Tongue (tissue), 2 donors: Measurements from ENCODE around the gene MARK3. TPM values are rescaled to one million over a fixed set of nuclear protein-coding genes. Genes with fewer than 3 reads are reported as not detected.

ENCODE experiments used
- DNase-seq: peaks from one replicate; pipeline ENCODE4 v3.0.0-alpha.2; 2015
- total RNA-seq: library from RNA; depleted of rRNA; stranded (reverse); fragments of >200 nt; gene quantifications from one replicate; pipeline ENCODE4 v1.2.3, GENCODE V29; 2014

The MARK3 gene
- total RNA-seq, 1 donor from 2014 or later: 77.9 TPM

GRCh38 chr14:103367995-103368394 lies 17.2 kb upstream of the MARK3 start:
- DNase-seq: no peak

- no peak for DNase-seq
These were observed 15.1 kb upstream of the MARK3 start for GRCh38 chr14:103370087-103370486.

GRCh38 chr14:103372017-103372416 lies 13.2 kb upstream of the MARK3 start:
- no peak for DNase-seq

GRCh38 chr14:103372552-103373304 lies 12.5 kb upstream of the MARK3 start:
- DNase-seq: no peak

DNA sequence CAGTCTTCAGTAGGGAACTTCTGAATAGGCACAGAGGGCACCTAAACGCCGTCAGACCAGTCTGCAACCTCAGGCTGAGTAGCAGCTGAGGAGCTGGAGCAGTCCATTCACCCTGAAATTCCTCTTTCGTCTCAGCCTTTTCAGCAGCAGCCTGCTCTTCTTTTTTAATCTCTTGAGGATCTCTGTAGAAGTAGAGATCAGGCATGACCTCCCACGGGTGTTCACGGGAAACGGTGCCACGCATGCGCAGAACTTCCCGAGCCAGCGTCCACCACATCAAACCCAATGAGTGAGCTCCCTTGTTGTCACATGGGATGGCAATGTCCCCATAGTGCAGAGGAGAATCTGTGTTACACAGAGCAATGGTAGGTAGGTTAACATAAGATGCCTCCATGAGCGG lies 11.1 kb upstream of the MARK3 start:
- no peak for DNase-seq

- DNase-seq: no peak
These were observed 7.6 kb upstream of the MARK3 start for GRCh38 chr14:103377522-103378037.

DNA sequence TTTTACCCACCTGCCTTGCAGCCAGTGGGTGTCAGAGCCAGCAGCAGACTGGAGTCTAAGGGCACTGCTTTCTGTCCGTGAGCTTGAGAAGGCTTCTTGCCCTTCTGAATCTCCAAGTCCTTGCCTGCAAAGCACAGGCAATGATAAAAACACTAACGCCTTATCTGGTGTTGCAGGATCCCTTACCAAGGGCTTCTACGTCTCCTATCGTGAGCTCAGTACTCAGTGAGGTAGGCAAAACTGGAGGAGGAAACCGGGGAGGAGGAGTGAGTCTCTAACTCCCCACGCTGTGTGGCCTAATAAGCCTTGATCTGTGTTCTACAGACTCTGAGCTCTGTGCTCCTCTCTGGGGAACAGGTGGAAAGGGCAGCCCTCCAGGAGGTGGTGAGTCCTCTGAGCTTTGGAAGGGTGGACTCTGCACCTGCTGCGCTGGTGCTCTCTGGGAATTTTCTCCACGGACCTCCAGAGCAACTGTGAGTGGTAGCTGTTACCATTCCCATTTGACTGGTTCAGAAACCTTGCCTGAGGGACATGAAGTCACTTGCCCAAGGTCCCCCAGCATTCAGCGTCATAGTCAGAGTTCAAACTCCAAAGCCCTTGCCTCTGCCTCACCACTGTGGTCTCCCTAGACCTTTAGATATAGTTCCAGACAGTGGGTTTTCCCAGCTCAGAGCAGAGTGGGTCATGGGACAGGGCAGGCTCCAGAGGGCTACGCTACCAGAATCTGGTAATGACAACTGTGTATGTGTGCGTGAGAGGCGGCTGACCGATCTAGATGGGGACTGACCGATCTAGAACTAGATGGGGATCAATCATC lies 7.0 kb upstream of the MARK3 start:
- DNase-seq: no peak

DNA sequence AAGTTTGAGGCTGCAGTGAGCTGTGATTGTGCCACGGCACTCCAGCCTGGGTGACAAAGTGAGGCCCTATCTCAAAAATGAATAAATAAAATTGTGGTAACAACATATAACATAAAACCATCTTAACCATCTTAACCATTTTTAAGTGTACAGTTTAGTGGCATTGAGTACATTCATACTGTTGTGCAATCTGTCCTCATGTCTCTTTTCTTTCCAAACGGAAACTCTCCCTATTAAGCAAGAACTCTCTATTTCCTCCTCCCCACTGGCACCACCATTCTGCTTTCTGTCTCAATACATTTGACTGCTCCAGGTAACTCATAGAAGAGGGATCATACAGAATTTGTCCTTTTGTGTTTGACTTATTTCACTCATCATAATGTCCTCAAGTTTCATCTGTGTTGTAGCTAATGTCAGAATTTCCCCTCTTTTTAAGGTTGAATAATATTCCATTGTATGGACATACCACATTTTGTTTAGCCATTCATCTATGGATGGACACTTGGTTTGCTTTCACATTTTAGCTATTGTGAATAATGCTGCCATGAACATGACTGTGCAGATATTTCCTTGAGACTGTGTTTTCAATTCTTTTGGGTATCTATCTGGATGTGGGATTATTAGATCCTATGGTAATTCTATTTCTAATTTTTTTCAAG lies 4.4 kb upstream of the MARK3 start:
- no peak for DNase-seq

DNA sequence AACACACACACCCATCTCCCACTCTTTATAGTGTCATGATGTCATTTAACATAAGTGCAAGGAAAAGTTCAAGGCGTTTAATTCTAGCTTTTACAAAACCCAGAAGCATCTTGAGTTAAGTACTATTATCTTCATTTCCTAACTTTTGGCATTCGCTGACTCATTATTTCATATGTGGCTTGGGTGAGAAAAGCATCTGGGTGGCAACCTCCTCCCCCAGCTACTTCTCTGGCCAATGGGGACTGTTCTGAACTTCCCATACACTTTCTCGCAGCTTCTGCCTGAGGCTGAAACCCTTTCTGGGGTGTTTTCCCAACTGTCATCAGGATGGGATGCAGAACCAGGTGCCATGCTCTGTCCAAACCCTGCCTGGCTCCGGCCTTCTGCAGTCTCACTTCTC lies 2.8 kb upstream of the MARK3 start:
- no peak for DNase-seq

GRCh38 chr14:103384450-103385151 lies 614 bp upstream of the MARK3 start:
- DNase-seq: no peak

- DNase-seq: peak; percentile 38
These were observed 906 bp downstream of the MARK3 start for GRCh38 chr14:103385929-103386712.

GRCh38 chr14:103386713-103387329 lies 1.6 kb downstream of the MARK3 start:
- peak; percentile 31 for DNase-seq

- DNase-seq: no peak
These were observed 3.4 kb downstream of the MARK3 start for GRCh38 chr14:103388664-103389063.

GRCh38 chr14:103390605-103391004 lies 5.4 kb downstream of the MARK3 start:
- DNase-seq: no peak

- DNase-seq: peak; percentile 47
These were observed 5.8 kb downstream of the MARK3 start for GRCh38 chr14:103391048-103391447.

GRCh38 chr14:103392106-103392505 lies 6.9 kb downstream of the MARK3 start:
- no peak for DNase-seq

- no peak for DNase-seq
These were observed 7.4 kb downstream of the MARK3 start for GRCh38 chr14:103392572-103392971.

DNA sequence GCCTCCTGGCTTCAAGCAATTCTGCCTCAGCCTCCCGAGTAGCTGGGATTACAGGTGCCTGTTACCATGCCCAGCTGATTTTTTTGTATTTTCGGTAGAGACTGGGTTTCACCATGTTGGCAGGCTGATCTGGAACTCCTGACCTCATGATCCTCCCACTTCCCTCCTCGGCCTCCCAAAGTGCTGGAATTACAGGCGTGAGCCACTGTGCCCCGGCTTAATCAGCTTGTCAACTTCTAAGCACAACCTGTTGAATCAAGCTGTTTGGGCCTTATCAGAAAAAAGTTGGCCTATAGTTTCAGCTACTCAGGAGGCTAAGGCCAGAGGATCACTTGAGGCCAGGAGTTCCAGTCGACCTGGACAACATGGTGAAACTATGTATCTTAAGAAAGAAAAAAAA lies 7.9 kb downstream of the MARK3 start:
- no peak for DNase-seq

DNA sequence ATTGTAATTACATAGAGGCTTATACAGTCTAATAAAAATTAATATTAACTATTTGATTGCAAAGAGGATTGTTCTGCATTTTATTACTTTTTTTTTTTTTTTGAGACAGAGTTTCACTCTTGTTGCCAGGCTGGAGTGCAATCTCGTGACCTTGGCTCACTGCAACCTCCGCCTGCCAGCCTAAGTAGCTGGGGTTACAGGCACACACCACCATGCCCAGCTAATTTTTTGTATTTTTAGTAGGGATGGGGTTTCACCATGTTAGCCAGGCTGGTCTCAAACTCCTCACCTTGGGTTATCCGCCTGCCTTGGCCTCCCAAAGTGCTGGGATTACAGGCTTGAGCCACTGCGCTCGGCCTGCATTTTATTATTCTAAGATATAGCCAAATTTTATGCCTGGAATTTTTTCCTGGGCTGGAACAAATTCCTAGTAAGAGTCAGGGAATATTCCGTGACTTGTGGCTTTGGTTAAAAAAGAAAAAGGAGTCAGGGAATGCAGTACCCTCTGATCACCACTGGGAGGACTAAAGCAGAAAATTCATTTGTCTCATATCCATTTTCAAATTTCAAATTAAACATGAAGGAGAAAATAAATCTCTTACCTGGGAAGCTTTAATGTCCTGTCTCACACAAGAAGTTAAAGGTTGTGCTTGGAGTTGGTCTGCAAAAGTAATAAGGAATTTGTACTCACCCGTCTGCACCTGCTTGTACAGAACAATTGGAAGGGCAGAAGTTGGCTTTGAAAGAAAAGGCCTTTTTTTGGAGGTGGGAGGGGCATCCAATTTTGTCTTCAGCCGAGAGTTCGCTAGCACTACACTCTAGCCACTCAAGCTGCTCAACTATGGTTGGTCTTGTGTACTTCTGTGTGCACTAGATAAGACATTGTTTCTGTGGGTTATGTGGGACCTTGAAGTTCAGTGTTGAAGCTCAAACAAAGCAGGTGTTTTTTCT lies 8.7 kb downstream of the MARK3 start:
- peak; percentile 41 for DNase-seq

DNA sequence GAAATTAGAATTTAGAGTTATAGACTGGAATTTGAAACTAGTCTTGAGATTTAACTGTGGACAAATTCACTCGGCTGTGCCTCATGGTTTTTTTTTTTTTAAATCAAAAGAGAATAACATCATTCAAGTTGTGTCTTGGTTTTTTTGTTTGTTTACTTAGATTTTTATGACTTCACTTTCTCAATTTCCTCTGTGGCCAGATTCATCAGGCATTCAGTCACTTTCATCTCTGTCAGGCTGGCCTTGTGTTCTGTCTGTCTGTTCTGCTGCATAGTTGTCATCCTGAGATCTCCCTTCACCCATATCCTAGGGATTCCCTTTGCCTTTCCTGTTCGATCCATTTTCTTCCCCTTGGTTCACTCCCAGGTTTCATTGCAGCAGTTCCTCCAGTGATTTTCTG lies 10.0 kb downstream of the MARK3 start:
- no peak for DNase-seq
